Lower lobe of right lung (tissue), 2 donors: Measurements from ENCODE around the gene WAPL. TPM values are rescaled to one million over a fixed set of nuclear protein-coding genes. Genes with fewer than 3 reads are reported as not detected.

Experiments used
- ATAC-seq, 2 donors: fragments of 200-7000 bp; cut with Tn5 transposase; one replicate each; pipeline ENCODE4 v1.9.1; 2020 to 2022; ENCODE audit warnings: mild to moderate bottlenecking in 2 of 2, moderate library complexity in 2 of 2
- DNase-seq: peaks from one replicate; pipeline ENCODE4 v3.0.0-alpha.2; 2020
- H3K27ac ChIP-seq: fragments of 200-600 bp; one replicate; pipeline ENCODE4 v1.8.0; 2022
- H3K27me3 ChIP-seq: fragments of 200-600 bp; one replicate; pipeline ENCODE4 v1.8.0; 2022; ENCODE audit warnings: low read depth
- H3K36me3 ChIP-seq: fragments of 200-600 bp; one replicate; pipeline ENCODE4 v1.8.0; 2022; ENCODE audit warnings: mild to moderate bottlenecking
- H3K4me1 ChIP-seq: fragments of 200-600 bp; one replicate; pipeline ENCODE4 v1.8.0; 2022
- H3K4me3 ChIP-seq: fragments of 200-600 bp; one replicate; pipeline ENCODE4 v1.8.0; 2022; ENCODE audit warnings: mild to moderate bottlenecking
- H3K9me3 ChIP-seq: fragments of 200-600 bp; one replicate; pipeline ENCODE4 v1.8.0; 2022
- intact Hi-C: fragments of 100-400 bp; cut with DNase I; formaldehyde crosslinking; loops from one replicate; pipeline ENCODE4 v1.11.0; 2022
- total RNA-seq: library from RNA; stranded (reverse); fragmentation: NEBNext Ultra II Directional; extraction: Animal tissue kit (Norgen Biotek cat#: 25700); gene quantifications from one replicate; pipeline ENCODE4 v1.2.1, GENCODE V29; 2021
- TF ChIP-seq, protein P1 (sequence below): fragments of 200-600 bp; IDR thresholded peaks from one replicate; pipeline ENCODE4 v1.8.0; 2022; ENCODE audit warnings: antibody characterized with exemption, mild to moderate bottlenecking
- donor health status: DM: no; HTN: yes; CAD: no; lungs with severe emphysema.

The WAPL gene
- total RNA-seq, 1 donor from 2014 or later, result 38.2 TPM

DNA sequence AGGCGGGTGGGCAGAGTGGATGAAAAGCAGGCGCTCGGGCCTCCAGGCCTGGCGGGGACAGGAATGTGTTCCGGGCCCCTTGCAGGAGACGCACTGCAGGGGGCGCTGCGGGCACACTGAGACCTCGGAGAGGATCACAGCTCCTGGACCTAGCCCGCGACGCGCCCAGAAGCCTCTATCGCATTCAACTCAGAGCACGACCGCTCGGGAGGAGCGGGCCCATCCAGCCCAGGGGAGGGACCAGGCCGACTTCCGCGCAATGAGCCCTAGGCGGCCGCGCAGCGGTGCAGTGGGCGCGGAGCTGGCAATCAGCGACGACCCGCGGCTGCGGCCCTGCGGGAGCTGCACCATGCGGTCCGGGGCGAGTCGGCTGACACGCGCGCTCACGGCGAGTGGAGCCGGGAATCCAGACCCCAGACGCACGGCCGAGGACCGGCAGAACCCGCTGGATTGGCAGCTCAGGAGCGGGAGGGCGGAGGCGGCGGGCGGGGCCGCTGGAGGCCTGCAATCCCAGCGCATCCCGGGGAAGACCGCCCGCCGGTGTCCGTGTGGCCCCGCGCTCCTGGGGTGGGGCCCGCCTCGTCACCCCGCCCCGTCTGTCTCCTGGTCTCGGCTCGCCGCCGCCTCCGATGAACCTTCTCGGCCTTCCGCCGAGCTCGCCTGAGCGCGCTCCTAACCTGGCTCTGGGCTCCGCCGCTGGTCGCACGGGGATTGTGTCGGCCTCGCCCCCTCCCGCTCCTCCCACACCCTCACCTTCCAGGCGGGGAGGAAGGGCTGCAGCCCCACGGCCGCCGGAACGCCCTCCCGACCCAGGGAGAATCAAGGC, 121.5 kb downstream of the WAPL start:
- ATAC-seq (peak; percentile 95 to 97), DNase-seq (peak; percentile 96)
- Histone ChIP-seq H3K27me3 (peaks cover 21% of the 10 kb centered on the region), H3K36me3 (no peaks in the 10 kb centered on the region), H3K27ac (peak overlapping the region; percentile 76), H3K9me3 (no peaks in the 10 kb centered on the region), H3K4me3 (peak overlapping the region; percentile 72), H3K4me1 (peaks cover 34% of the 10 kb centered on the region)
- intact Hi-C loops, result no loop called here
- TF ChIP-seq, protein P1, sequence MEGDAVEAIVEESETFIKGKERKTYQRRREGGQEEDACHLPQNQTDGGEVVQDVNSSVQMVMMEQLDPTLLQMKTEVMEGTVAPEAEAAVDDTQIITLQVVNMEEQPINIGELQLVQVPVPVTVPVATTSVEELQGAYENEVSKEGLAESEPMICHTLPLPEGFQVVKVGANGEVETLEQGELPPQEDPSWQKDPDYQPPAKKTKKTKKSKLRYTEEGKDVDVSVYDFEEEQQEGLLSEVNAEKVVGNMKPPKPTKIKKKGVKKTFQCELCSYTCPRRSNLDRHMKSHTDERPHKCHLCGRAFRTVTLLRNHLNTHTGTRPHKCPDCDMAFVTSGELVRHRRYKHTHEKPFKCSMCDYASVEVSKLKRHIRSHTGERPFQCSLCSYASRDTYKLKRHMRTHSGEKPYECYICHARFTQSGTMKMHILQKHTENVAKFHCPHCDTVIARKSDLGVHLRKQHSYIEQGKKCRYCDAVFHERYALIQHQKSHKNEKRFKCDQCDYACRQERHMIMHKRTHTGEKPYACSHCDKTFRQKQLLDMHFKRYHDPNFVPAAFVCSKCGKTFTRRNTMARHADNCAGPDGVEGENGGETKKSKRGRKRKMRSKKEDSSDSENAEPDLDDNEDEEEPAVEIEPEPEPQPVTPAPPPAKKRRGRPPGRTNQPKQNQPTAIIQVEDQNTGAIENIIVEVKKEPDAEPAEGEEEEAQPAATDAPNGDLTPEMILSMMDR, result peak; percentile 95

DNA sequence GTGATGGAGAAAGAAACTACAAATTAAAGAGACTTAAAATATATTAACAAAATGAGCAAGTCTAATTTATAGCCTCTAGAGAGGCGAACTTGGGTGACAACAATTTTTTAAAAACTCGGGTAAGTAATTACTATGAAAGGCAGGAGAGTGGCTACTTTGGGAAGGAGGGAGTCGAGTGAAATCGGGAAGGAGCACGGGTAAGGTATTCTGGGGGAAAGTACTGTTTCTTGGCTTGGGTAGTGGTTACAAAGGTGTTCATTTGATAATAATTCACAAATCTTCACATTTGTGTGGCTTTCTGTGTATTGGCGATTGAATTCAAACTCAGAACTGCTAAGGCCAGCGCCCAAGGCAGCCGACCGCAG, 122.1 kb downstream of the WAPL start:
- H3K36me3 ChIP-seq, result no peaks in the 10 kb centered on the region
- peak overlapping the region; percentile 72 for H3K4me3 ChIP-seq
- H3K27me3 ChIP-seq, result peaks cover 21% of the 10 kb centered on the region
- DNase-seq, result no peak
- ATAC-seq, result no peak
- TF ChIP-seq, protein P1, result no peak
- no peaks in the 10 kb centered on the region for H3K9me3 ChIP-seq
- H3K4me1 ChIP-seq, result peaks cover 34% of the 10 kb centered on the region
- peak overlapping the region; percentile 76 for H3K27ac ChIP-seq
- intact Hi-C loops, result no loop called here

DNA sequence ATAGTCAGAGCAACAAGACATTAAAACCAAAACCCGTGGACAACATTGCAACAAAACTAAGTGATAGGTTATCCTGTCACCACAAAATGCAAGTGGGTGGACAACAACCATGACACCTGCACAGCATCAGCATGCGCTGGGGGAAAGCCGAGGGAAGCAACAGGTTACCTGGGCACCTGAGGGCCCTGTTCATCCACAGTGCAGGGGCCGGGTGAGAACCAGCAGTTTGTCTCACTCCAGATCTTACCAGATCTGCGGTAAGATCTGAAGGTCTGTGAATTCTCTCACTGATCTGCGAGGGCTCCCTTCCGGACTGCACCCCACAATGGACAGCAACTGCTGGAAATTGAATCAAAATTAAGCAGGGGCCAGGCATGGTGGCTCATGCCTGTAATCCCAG, 124.5 kb downstream of the WAPL start:
- TF ChIP-seq, protein P1, result no peak
- Histone ChIP-seq H3K9me3 (no peaks in the 10 kb centered on the region), H3K4me3 (no peak overlapping the region), H3K27me3 (peaks cover 27% of the 10 kb centered on the region), H3K36me3 (no peaks in the 10 kb centered on the region), H3K4me1 (peaks cover 25% of the 10 kb centered on the region), H3K27ac (no peak overlapping the region)
- DNase-seq (no peak), ATAC-seq (no peak)
- intact Hi-C loops, result no loop called here

DNA sequence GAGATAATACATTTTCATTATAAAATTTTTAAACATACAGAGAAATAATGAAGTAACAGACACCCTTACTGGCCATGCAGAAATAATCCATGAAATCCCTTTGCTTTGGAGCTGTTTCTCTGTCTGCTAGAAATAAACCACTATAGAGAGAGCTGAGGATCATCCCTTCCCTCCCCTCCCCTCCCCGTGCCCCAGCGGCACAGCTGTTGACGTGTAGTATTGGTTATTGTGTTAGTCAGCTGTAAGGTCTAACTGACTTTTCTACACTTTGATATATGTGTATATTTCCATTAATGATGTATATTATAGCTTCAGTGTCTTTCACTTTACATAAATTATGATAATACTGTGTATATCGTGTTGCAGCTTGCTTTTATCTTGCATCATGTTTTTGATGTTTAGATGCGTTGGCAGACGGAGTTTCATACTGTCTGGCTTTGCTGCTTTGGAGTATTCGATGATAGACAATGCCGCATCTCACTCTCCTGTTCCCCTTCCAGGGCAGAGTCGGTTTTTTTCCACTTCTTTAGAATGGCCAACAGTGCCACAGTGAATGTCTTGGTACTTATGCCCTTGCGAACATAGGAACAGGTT, 127.6 kb downstream of the WAPL start:
- Histone ChIP-seq H3K4me1 (peaks cover 11% of the 10 kb centered on the region), H3K36me3 (no peaks in the 10 kb centered on the region), H3K4me3 (no peak overlapping the region), H3K9me3 (no peaks in the 10 kb centered on the region), H3K27ac (no peak overlapping the region), H3K27me3 (peaks cover 24% of the 10 kb centered on the region)
- intact Hi-C loops, result no loop called here
- ATAC-seq (no peak), DNase-seq (no peak)
- TF ChIP-seq, protein P1, result no peak

DNA sequence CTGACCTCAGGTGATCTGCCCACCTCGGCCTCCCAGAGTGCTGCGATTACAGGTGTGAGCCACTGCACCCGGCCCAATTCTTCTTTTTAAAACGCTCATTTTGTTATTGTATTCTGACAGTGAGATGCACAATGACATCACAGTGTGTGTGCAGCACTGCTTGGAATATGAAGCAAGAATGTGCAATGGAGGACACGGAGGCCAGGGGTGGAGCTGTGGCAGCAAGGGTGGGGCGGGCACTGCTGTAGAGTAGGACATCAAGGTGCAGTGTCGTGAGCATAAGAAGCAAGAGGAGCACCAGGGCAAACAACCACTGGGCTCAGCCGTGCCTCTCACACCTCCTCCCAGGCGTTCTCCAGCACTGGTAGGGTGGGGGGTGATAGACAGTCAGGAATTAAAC, 128.2 kb downstream of the WAPL start:
- intact Hi-C loops, result no loop called here
- Histone ChIP-seq H3K9me3 (no peaks in the 10 kb centered on the region), H3K4me3 (no peak overlapping the region), H3K36me3 (no peaks in the 10 kb centered on the region), H3K27ac (no peak overlapping the region), H3K4me1 (peaks cover 11% of the 10 kb centered on the region), H3K27me3 (peaks cover 27% of the 10 kb centered on the region)
- DNase-seq, result no peak
- TF ChIP-seq, protein P1, result no peak
- ATAC-seq, result no peak
